Medulla oblongata (tissue), 1 donor: ENCODE measurements around the gene MAML3.

Experiments
- DNase-seq: peaks from one replicate; pipeline ENCODE4 v3.0.0-alpha.2; 2015; ENCODE audit errors: extremely low spot score

Gene MAML3

DNA sequence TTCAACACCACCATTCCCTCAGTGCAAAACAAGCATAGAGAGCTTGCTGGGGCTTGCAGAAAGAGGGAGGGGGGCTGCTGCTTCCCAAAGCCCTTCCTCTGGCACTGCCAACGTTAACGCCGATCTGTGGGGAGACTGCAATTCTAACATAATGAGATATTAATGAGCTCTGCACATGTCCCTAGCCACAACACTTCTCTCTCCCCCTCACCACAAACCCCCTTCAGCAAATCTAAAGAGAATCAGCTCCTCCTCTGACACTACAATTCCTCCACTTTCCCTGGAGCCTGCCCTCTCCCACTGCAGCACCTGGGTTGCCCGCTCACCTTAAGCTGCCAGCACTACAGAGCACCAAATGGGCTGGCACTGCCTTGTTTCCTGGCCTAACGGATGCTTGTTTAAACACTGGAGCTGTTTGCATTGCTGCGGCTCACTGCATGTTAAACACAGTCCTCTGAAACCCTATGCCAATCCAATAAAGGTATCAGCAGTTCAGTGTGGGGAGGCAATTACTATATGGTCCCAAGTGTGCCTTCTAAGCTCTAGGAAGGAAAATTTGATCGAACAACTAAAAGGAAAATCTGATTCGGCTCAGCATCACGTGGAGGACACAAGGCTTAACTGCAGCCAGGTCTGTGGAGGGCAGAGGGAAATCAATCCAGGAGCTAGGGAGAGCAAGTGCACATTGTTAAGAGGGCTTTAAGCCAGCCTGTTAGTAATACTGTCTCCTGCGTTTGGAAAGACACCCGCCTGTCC is 232.4 kb downstream of the MAML3 start:
- DNase-seq, result no peak

DNA sequence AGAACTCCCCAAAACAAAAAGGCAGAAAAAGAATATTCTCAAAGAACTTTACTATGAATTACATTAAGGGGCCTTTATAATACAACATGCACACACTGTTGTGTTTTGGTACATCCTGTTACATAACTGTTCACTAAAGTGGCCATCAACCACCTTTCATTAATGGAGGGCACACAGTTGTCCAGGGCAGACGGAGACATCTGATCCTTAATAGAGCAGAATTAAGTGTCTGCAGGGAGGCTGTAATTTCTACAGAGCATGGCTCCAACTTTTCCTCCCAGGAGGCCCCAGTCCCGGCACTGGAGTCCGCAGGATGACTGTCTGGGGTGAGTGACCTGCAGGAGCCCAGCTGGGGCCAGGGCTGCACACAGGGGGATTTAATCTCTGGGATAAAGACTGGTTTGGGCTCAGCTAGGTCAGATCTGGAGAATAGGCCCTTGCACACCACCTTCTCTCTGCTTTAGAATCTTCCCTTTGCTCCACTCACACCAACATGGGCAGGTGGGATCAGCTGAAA is 233.4 kb downstream of the MAML3 start:
- no peak for DNase-seq

DNA sequence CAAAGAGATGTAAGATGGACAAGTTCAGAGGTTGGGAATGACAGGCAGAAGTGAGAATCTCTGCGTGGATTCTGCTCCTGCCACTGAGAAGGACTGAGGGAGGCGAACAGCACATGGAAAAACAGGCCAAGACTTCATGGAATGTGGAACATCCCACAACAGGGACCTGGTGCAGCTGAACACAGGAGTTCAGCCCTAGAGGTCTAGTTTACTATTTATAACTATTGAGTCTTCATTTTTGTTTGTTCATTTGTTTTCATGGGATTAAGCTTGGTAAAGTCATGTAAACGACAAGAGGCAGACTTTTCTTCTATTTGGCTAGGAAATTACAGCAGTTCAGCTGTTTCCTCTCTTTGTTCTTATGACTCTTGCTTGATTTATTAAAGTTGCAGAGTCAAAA is 234.5 kb downstream of the MAML3 start:
- DNase-seq, result no peak

DNA sequence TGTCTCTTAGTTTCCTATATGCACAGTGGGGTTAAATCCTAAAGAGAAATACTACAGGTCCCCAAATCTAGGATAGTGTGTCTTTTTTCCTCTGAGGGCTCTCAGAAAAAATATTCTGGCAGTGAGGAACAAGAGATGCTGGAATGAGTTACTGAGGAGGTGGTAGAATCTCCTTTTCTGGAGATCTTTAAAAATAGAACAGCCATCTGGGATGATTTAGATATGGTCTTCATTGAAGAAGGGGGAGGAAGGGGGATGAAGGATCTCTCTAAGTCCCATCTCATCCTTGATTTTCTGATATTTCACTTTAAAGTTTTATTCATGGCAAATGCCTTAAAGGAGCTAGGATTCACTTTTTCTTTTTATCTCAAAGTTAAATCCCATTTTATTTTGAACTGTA is 235.0 kb downstream of the MAML3 start:
- DNase-seq, result no peak

DNA sequence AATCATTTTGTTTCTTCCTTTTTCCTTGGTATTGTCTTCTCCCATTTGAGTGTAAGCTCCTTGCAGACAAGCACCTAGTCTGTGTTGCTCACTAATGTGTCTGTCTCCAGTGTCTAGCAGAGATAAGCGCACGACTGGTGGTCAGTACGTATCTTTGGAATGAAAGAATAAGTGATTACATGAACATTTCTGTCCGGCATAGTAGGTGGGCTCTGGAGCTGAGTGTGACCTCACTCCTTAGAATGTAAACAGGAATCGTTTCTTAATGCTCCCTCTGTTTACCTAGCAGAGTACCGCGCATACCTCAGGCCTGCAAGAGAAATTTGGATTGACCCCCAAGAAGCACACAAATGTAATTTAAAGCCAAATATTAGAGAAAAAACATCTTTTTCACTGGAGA is 235.4 kb downstream of the MAML3 start:
- no peak for DNase-seq

DNA sequence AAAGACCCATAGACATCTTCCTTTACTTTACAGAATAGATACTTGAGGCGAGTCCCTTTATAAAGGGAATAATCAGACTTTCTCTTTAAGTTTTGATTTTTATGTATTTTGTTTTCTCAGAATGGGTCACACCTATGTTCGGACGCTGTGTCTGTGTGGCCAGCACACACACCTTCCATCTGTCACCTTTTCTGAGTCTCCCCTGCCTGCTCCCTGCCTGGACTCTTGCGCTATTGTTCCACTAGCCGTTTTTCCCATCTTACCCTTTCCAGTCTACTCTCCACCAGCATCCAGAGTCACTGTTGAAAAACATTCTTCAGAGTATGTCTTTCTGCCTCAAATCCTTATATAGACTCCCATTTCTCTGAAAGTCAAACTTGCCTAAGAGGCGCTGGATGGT is 236.1 kb downstream of the MAML3 start:
- no peak for DNase-seq

DNA sequence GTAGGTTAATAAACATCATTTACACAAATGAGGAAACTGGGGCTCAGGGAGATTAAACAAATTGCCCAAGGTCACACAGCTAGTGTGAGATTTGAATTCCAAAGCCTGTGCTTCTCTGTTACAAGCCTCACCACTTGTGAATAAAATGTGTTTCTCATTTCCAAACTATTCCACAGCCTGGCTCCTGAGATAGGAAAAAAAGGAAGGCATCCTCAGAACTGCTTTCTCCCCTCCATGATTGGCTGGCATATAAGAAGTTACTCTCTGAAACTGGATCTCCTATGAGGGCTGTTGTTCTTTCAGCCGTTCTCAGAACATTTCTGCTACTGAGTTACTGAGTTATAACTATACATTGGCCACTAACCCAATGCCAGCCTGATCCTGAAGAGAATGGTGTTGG is 237.9 kb downstream of the MAML3 start:
- no peak for DNase-seq

DNA sequence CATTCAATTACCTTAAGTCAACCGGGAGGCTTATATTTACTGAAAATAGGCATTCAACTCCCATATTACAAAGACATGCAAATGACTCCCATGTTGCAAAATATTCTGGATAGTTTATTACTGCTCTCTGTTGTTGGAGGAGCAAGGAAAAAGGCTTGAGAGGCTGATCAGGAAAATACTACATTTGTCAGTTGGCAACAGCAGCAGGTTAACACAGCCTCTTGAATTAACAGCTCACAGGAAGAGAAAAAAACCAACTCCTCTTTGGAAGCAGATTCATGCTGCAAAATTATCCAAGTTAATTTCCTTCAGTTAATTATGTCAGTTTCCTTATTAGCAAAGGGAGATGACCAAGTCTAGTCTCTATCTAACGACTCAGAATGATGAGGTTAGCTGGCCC is 238.9 kb downstream of the MAML3 start:
- DNase-seq, result no peak

DNA sequence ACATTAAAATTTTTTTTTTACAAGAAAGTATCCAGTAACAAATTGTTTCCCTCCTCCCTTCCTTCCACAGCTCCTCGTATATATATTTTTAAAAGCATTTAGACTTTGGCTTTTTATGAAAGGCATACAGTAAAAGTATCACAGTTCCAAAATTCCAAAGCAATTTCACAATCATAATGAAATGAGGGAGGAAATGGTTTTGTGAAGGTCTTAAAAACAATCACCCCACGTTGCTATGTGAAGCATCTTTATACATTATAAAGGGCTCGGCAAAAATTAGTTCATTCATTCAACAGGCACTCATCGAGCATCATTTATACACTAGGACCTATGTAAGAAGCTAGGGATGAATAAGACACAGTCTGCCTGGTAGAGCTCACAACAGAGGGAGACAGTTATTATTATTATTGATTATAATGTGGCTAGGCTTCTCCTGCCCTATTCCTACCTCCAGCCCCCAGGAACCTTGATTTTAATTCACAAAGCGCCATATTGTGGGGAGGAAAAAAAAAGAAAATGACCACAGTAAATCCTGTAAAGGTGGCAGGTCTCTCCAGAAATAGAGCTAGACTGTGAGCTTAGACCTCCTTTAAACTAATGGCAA is 239.9 kb downstream of the MAML3 start:
- DNase-seq, result no peak

DNA sequence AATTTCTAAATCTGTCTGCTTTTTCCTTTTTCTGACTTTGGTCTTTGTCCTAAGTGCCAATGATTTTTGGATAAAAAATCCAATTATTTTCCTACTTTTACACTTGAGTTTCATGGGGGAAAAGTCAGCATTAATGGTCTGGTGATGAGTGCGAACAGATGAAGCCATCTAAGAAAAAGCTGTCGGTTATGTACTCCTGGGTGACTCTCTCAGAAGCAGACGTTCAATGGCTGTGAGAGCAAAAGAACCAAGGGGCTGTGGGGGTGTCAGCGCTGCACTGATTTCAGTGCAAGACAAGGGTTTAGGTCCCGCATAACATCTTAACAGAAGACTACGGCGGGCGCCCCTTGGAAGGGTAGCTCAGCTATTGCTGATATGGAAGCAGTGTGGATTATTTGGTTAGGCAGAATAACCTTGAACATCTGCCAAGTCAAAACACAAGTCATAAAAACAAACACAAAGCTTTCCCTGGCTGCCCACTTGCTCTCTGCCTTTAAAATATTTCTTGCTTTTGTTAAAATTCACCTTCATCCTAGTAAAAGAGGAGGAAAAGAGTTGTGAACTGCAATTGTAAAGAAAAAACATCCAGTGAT is 240.5 kb downstream of the MAML3 start:
- DNase-seq, result no peak

DNA sequence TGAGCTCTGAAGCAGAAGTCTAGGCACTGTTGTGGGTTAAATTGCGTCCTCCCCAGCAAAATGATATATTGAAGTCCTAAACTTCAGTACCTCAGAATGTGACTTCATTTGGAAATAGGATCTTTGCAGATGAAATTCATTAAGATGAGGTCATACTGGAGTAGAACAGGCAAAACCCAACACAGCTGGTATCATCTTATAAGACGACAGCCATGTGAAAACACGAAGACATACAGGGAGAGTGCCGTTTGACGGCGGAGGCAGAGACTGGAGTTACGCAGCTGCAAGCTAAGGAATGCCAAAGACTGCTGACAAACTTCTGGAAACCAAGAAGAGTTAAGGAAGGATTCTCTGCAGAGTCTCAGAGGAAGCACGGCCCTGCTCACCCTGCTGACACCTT is 241.5 kb downstream of the MAML3 start:
- DNase-seq, result no peak

DNA sequence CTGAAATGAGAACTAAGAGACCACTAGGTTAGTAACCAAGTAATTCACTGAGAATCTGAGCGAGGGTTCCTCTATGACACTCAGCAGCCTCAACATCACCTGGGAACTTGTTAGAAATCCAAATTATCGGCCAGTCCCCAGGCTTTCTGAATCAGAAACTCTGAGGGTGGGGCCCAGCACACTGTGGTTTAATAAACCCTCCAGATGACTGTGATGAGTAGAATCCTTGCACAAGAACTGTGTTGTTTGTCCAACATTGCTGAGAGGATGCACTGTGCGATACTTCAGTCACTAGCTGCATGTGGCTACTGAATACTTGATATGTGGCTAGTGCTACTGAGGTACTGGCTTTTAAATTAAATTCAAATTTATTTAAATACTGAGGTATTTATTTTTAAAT is 243.9 kb downstream of the MAML3 start:
- no peak for DNase-seq

DNA sequence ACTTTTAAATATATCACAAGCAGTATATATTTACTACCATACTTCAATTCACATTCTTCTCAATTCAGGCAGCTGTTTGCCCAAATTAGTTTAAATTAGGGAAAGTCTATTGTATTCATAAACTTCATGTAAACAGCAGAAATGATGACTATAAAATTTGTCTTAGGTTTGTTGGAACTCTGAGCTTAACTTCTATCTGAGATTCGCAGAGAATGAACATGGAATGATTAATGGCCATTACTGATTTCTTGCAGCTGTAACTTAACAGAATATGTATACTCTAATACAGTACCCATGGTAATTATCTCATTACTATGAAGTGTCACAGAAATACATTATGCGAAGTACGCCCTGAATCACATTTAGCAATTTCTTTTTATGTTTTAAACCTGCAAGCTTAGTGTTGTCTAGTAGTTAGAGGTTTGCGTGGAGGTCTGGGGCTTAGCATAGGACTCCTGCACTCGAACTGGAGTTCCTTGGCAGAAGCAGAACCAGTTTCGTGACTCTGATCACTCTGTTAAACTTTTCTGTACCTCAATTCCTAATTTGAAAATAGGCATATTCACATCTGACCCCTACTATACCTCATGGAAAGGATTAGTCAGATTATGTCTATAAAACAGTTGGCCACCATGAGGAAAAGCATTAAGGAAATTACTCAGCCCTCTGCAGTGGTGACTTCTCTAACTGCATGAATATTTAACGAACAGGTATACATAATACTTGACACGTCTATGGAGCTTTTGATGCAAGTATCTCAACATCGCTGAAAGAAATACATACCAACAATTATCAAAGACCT is 245.1 kb downstream of the MAML3 start:
- no peak for DNase-seq

DNA sequence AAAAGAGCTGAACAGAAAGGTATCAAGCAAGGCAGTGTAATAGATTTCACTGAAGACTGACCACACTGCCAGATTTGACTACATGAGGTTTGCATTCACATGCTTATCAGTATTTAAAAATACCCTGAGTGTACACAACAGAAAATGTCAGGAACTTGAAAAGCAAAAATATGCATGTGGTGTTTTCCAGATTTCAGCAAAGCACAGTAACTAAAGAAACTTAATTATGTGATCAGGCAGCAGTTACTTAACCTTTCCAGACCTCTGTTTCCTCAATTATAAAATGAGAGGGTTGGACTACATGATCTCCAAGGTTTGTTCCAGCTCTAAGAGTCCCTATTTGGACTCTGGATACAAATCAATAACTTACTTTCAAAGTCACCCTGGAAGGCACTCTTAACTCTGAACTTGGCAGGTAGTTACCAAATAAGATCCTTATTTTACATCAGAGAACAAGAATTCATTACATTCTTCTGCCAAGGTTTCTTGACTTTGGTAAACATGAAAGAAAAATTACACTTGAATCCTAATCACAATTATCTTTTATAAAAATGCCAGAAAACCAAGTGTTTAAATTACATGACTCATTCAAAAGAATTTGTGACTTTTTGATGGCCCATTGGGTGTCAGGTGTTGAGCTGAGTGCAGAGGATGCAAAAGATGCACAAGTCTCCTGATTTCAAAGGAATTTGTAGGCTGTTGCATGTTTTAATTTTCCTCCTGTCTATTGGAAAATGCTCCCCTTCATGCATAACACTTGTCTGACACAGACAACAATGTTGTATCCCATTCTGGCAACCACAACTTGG is 246.8 kb downstream of the MAML3 start:
- DNase-seq, result no peak

DNA sequence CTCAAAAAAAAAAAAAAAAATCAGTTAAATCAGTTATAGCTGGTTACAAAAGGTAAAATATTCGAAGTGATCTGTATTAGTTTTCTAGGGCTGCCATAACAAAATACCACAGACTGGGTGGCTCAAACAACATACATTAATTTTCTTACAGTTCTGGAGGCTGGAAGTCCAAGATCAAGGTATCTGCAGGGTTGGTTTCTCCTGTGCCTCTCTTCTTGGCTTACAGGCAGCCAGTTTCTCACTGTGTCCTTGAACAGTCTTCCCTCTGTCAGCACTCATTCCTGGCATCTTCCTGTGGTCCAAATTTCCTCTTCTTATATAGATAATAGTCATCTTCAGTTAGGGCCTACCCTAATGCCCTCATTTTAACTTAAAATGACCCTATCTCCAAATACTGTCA is 248.5 kb downstream of the MAML3 start:
- no peak for DNase-seq

DNA sequence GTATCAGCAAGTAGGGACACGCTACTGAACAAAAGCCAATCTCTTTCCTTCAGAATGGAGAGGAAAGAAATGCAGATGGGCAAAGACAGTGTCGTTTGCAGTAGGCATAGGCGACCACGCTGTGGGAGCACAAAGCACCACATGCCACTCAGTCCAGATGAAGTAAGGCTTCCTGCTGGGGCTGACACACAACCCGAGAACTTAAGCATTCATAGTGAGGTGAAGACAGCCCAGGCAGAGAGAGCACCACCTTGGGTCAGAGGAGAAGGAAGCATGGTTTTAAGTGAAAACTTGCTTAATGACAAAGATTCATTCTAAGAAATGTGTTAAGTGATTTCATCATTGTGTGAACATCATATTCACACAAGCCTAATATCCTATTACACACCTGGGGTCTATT is 249.6 kb downstream of the MAML3 start:
- no peak for DNase-seq

DNA sequence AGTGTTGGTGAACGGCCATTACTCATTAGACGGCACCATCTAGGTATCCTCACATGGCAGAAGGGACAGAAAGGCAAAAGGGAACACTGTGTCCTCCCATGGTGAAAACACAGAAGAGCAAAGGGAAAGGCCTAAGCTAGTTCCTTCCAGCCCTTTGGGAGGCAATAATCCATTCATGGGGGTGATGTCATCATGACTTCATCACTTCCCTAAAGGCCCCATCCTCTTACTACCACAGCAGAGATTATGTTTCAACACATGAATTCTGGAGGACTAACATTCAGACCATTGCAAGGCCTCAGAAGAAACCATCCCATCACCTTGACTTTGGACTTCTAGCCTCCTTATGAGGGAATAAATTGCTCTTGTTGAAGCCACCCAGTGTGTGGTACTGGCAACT is 250.1 kb downstream of the MAML3 start:
- no peak for DNase-seq

DNA sequence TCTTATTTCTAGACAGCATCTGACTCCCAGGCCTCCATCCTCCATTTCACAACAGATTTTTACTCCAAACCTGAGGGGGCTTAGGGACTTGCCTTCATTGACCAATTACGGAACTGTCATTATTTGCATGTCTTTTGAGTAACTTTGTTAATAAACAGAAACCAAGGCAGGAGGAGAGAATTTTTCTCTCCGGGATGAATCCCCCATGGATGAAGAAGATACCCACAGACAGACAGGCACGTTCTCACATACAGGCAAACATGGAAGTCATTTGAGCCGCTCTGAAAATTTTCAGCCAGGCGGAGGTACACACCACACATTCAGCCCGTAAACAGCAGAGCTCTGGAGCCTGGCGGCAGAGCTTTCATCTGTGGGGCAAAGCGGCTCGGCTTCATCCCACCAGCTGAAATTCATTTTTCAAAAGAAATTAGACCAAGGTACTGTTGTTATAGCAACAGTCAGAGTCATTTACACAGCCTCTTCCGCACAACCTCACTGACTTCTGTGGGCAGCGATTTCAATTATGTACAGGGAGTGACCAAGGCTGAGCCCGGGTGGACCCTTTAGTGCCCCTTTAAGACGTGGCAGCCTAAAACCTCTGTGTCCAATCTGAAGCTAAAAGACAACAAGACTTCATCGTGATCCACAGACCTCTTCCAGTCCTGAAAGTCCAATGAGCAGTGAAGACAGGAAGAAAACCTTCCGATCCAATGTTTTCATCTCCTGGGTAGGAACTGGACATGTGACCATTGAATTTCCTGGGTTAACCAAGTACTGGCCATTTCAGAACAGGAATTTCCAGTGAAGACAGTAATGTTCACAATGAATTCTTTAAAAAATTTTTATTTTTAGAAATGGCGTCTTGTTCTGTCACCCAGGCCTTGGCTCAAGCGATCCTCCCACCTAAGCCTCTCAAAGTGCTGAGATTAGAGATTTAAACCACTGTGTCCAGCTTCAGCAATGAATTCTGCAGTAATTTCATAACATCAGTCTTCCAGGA is 251.4 kb downstream of the MAML3 start:
- peak; percentile 37 for DNase-seq

DNA sequence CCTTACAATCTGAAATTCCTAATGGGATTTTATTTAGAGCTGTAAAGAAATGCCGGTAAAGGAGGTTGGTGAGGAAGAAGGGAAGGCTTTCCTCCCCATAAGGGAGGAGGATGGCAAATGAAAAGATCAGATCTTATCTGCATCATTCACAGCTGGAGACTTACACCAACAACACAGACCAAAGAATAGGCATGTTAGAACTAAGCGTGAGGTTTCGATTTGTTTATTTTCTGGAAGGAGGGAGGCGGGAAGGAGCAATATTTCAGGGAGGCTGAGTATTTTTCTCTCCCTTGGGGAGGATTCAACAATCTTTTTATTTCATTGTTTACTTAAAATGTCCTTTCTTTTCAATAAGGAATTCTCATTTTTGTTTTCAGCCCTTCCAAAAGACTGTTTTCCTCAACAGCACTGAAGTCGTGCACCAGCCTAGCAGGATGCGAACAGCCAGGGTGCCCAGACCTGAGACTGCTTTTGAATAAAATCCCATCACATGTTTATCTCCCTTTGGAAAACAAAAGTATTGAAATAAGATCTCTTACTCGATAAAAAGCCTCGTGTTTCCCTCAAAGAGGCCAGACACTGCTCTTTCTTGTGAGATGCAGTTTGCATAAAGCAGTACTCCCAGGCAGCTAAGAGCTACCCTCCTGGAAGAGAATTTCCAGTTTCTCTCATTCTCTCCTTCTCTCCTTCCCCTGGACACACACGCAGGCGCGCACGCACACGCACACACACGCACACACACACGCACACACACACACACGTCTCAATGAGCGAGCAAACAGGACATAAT is 252.3 kb downstream of the MAML3 start:
- peak; percentile 31 for DNase-seq
